ENCODE measurements around the gene CLCNKB. TPM values are rescaled to one million over a fixed set of nuclear protein-coding genes. Genes with fewer than 3 reads are reported as not detected.
"Not testable (repeated sequence)": the region's sequence is repeated elsewhere in the genome, so short reads cannot be mapped to it uniquely, and the experiment has no call there.

Gene CLCNKB
- total RNA-seq, 1 donor from 2014 or later, result 0.97 TPM

DNA sequence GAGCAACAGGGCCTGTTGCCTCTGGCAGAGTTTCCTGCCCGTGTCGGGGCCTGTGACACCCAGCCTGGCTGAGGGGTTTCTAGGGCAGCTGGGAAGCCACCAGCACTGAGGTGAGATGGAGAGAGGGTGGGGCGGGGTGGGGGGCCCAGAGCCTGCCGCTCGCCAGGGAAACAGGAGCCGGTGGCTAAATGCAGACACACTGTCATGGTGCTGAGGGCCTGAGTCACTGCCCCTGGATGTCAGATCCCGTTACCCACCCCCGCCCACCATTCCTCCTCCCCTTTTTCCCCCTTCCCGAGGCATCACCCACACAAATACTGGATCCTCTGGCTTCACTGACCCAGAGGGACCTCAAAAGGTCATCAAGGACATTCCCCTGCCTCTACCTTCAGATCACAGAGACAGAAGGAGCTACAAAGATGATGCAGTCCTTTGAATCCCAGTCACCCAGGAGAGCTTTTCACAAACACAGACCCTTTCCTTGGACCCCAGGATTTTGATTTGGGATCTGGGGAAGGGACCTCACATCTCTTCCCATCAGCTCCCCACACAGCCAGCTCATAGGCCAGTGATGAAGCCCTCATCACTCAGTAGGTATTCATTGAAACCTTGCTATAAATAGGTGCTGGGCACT is 23.8 kb upstream of the CLCNKB start:
- no peak overlapping the region for H2AFZ ChIP-seq (replicated peaks)
- H3K36me3 ChIP-seq, result no peaks in the 10 kb centered on the region
- H3K9ac ChIP-seq, result no peak overlapping the region
- Mint-ChIP-seq H3K4me1 (peaks cover 35% of the 10 kb centered on the region), H3K27me3 (ENCODE audit: insufficient read depth, low read depth) (peaks cover 18% of the 10 kb centered on the region), H3K9me3 (no peaks in the 10 kb centered on the region), H3K27ac (peak overlapping the region; percentile 86), H3K4me3 (peak overlapping the region; percentile 46), H3K36me3 (no peaks in the 10 kb centered on the region)
- H4K20me1 ChIP-seq (ENCODE audit: low read depth), result no peaks in the 10 kb centered on the region
- H3K4me3 ChIP-seq, result no peak overlapping the region
- H3K4me2 ChIP-seq, result no peak overlapping the region
- DNase-seq (ENCODE audit: low spot score), result no peak
- no peak overlapping the region for H3K27ac ChIP-seq
- no peaks in the 10 kb centered on the region for H3K79me2 ChIP-seq (ENCODE audit: low read depth)
- peaks cover 9% of the 10 kb centered on the region for H3K27me3 ChIP-seq
- H3K4me1 ChIP-seq, result no peaks in the 10 kb centered on the region
- no peaks in the 10 kb centered on the region for H3F3A ChIP-seq (ENCODE audit: low read depth)
- no peak for TF ChIP-seq CTCF (IDR thresholded peaks at IDR 0.05)
- no peak for TF ChIP-seq EZH2 (IDR thresholded peaks at IDR 0.05)
- TF ChIP-seq EZH2phosphoT487 (IDR thresholded peaks at IDR 0.05), result no peak
- H3K9me3 ChIP-seq (ENCODE audit: low read depth), result no peaks in the 10 kb centered on the region

- H2AFZ ChIP-seq (replicated peaks), result no peak overlapping the region
- no peaks in the 10 kb centered on the region for H3K9me3 ChIP-seq (ENCODE audit: low read depth)
- H3K9ac ChIP-seq, result no peak overlapping the region
- no peak overlapping the region for H3K4me3 ChIP-seq
- Mint-ChIP-seq H3K9me3 (no peaks in the 10 kb centered on the region), H3K4me1 (peaks cover 31% of the 10 kb centered on the region), H3K27ac (peak overlapping the region; percentile 54), H3K27me3 (ENCODE audit: insufficient read depth, low read depth) (peaks cover 17% of the 10 kb centered on the region), H3K4me3 (no peak overlapping the region), H3K36me3 (no peaks in the 10 kb centered on the region)
- no peaks in the 10 kb centered on the region for H4K20me1 ChIP-seq (ENCODE audit: low read depth)
- H3K4me2 ChIP-seq, result no peak overlapping the region
- no peak overlapping the region for H3K27ac ChIP-seq
- no peaks in the 10 kb centered on the region for H3F3A ChIP-seq (ENCODE audit: low read depth)
- no peaks in the 10 kb centered on the region for H3K79me2 ChIP-seq (ENCODE audit: low read depth)
- H3K4me1 ChIP-seq, result no peaks in the 10 kb centered on the region
- TF ChIP-seq EZH2 (IDR thresholded peaks at IDR 0.05) (no peak), EZH2phosphoT487 (IDR thresholded peaks at IDR 0.05) (no peak), CTCF (IDR thresholded peaks at IDR 0.05) (no peak)
- DNase-seq (ENCODE audit: low spot score), result no peak
- H3K36me3 ChIP-seq, result no peaks in the 10 kb centered on the region
- H3K27me3 ChIP-seq, result peaks cover 9% of the 10 kb centered on the region
Measured at GRCh38 chr1:16020325-16020724, 23.3 kb upstream of the CLCNKB start.

GRCh38 chr1:16020878-16021277 is 22.7 kb upstream of the CLCNKB start:
- H3K27ac Mint-ChIP-seq, H3K4me3 Mint-ChIP-seq: not testable (repeated sequence)

GRCh38 chr1:16021681-16022080 is 21.9 kb upstream of the CLCNKB start, which contains the start of gene CLCNKA:
Gene CLCNKA, plus strand, starts transcription at chr1:16022036. Its CDS starts 584 bp downstream, at chr1:16022620.
- peaks cover 15% of the 10 kb centered on the region for H3K27me3 ChIP-seq
- no peaks in the 10 kb centered on the region for H3F3A ChIP-seq (ENCODE audit: low read depth)
- H3K27me3 Mint-ChIP-seq (ENCODE audit: insufficient read depth, low read depth), result peaks cover 13% of the 10 kb centered on the region
- H4K20me1 ChIP-seq (ENCODE audit: low read depth), result no peaks in the 10 kb centered on the region
- H3K4me3 Mint-ChIP-seq, result no peak within 1 kb of the TSS
- H3K9me3 Mint-ChIP-seq, result no peaks in the 10 kb centered on the region
- peaks cover 28% of the 10 kb centered on the region for H3K4me1 Mint-ChIP-seq
- no peaks in the 10 kb centered on the region for H3K4me1 ChIP-seq
- no peaks in the 10 kb centered on the region for H3K9me3 ChIP-seq (ENCODE audit: low read depth)
- H3K36me3 ChIP-seq, result no peaks in the 10 kb centered on the region
- no peaks in the 10 kb centered on the region for H3K79me2 ChIP-seq (ENCODE audit: low read depth)
- H3K36me3 Mint-ChIP-seq, result no peaks in the 10 kb centered on the region
- H3K27ac Mint-ChIP-seq, result peak within 1 kb of the TSS; percentile 72
- no peak within 1 kb of the TSS for H2AFZ ChIP-seq (replicated peaks)
- no peak within 1 kb of the TSS for H3K4me2 ChIP-seq
- DNase-seq (ENCODE audit: low spot score), result no peak
- no peak within 1 kb of the TSS for H3K4me3 ChIP-seq
- H3K9ac ChIP-seq, result no peak within 1 kb of the TSS
- no peak within 1 kb of the TSS for H3K27ac ChIP-seq
- TF ChIP-seq EZH2 (IDR thresholded peaks at IDR 0.05) (no peak), EZH2phosphoT487 (IDR thresholded peaks at IDR 0.05) (no peak)

More at GRCh38 chr1:16020878-16021277, 22.7 kb upstream of the CLCNKB start:
- not testable (repeated sequence) for H3K9ac ChIP-seq; H3K79me2 ChIP-seq (ENCODE audit: low read depth); H3K9me3 ChIP-seq (ENCODE audit: low read depth); H3K36me3 Mint-ChIP-seq; H4K20me1 ChIP-seq (ENCODE audit: low read depth); H2AFZ ChIP-seq (replicated peaks); H3K27me3 ChIP-seq; DNase-seq (ENCODE audit: low spot score); H3K4me3 ChIP-seq; H3K36me3 ChIP-seq; H3K27ac ChIP-seq; H3K4me2 ChIP-seq; H3F3A ChIP-seq (ENCODE audit: low read depth); H3K9me3 Mint-ChIP-seq; H3K4me1 ChIP-seq
- Mint-ChIP-seq H3K27me3 (ENCODE audit: insufficient read depth, low read depth) (peaks cover 15% of the 10 kb centered on the region), H3K4me1 (peaks cover 28% of the 10 kb centered on the region)
